ENCODE data around the gene SNX20. TPM values are rescaled to one million over a fixed set of nuclear protein-coding genes. Genes with fewer than 3 reads are reported as not detected.

SNX20 gene
- total RNA-seq, 2 experiments from 2014 or later = 83.9 to 98.5 TPM

DNA sequence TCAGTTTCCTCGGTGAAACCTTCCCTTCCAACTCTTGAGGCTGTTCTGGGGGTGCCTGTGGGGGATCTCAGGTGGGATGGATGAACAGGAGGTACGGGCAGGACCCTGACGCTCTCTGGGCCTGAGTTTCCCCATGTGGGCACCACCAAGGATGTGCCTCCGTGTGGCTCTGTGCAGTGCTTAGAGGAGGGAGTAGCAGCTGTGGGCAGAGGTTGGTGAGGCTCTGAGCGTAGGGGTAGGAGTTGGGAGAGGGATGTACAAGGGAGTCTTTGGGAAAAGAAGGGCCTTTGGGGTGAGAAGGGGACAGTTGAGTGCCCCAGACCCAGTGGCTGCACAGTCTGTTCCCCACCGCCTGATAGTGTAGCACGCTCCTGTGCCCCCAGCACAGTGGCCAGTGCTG is 59.1 kb downstream of the SNX20 start:
- DNase-seq = no peak
- H3K4me1 Mint-ChIP-seq = peaks cover 24% of the 10 kb centered on the region
- H3K36me3 Mint-ChIP-seq (ENCODE audit: low read depth) = no peaks in the 10 kb centered on the region
- H3K4me3 Mint-ChIP-seq = no peak overlapping the region
- no peaks in the 10 kb centered on the region for H3K27me3 Mint-ChIP-seq
- no peaks in the 10 kb centered on the region for H3K9me3 Mint-ChIP-seq
- CTCF ChIA-PET = interaction anchor here (0.9 to 2.5 kb wide), 4 partner anchors 9 to 597 kb away, joined by 3 to 12 read pairs (median 3); partner anchors contain the start of gene CNEP1R1
- no peak overlapping the region for H3K27ac Mint-ChIP-seq
- POLR2A ChIA-PET = no interaction called here

Other genes starting within 250 kb of the SNX20 start
- 1 to 10 TPM in 1 of 2 experiments, under 1 TPM in 1; 0.81 to 1.3 TPM for gene NKD1, start 132.9 kb downstream of the SNX20 start, total RNA-seq
- gene NOD2, start 12.3 kb upstream of the SNX20 start, total RNA-seq = 1 to 10 TPM; 3.3 to 3.8 TPM
- 100 to 1,000 TPM; 200 to 222 TPM for gene CYLD, start 60.8 kb upstream of the SNX20 start, total RNA-seq

All from activated CD4-positive, alpha-beta T cell treated with anti-CD3 and anti-CD28 coated beads, Interleukin-2, amount 10 ng/mL, durations not matched to agents 7 days and 5 days (primary cell).